GM18909 (cell line): Measurements from ENCODE around the gene MTMR8.

Source experiments
- ATAC-seq: cut with Tn5 transposase; IDR thresholded peaks from one replicate; pipeline ENCODE4 v1.9.1; 2021; ENCODE audit warnings: mild to moderate bottlenecking; ENCODE audit not compliant: unreplicated experiment, poor library complexity

Gene MTMR8

GRCh38 chrX:64321507-64321906 is 73.7 kb downstream of the MTMR8 start:
- ATAC-seq: no peak

DNA sequence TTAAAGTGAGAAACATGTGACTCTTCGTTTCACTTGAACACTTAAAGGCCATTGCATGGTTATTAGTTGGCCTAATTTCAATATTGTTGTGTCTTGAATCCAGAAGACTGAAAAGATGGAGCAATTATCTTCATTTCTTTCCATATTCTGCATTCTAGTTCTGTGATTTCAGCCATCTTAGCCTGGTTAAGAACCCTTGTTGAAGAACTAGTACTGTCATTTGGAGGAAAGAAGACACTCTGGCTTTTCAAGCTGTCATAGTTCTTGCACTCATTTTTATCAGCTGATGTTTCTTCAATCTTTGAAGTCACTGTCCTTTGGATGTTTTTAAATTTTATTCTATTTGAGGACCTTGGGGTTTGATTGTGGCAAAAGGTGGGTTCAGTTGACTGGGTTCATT is 81.6 kb downstream of the MTMR8 start:
- no peak for ATAC-seq

DNA sequence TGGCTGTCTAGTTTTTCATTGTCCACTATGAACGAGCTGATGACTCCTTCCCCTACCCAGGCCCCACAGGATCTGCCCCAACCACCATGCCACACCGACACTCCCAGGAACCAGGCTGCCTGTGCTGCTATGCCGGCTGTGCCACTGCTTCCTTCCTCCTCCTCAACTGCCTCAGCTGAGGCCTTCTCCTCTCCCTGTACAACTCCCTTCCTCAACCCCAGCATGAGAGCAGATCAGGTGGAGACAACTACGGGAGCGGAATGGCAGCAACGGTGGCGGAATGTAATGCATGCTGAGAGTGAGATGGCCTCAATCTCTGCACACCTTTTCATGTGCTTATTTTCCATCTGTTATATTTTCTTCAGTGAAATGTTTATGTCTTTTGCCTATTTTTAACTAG is 88.5 kb downstream of the MTMR8 start:
- ATAC-seq: no peak

GRCh38 chrX:64291123-64291522 is 104.1 kb downstream of the MTMR8 start:
- ATAC-seq: no peak

DNA sequence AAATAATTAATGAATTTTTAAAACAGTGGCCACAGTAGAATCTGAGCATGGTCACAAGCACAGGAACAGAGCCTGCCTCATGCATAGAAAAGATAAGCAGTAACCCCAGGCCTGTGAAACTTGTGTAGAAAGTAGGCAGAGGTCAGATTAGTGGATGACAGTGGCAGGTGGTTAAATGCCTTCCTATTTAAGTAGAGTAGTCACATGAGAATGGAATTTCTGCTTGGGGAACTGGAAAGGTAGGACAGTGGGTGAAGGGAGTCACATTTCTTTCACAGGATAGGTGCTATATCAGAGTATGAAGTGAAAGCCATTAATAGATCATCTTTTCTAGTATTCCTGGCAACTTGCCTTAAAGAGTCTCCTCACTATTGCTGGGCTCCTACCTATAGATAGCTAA is 130.0 kb downstream of the MTMR8 start:
- no peak for ATAC-seq

DNA sequence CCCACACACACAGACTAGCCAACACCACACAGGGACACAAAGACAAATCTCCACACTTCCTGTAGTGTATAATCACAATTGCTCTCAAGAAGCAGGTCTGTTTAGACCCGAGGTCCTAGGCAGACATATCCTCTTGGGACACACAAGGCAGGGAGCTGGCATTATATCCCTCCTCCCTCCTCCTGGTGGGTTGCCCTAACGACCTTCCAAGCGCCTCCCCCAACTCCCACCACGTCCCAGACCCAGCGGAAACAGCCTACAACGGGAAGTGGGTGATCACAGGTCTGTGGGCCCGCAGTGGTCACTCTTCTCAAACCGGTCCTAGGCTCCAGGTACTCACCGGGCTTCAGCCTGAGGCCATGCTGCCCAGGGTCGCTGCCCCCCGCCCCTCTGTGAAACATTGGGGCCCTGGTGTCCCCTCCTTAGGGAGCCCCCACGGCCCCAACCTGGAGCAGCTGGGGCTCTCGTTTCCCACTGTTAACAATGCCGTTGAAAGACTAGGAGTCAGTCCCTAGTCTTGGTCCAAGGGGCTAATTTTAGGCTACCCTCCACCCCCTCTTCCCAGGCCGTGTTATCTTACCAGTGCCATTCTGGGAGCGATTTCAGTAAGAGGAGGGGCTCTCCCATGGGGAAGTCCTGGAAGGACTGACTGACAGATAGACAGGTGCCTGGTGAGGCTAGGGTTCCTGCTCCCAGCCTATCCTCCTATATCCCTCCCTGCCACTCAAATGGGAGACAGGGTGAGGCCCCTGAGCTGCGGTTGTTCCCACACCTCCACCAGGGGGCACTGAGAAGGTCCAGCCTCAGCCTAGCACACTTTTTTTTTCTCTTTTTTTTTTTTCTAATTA is 164.9 kb downstream of the MTMR8 start, which contains the start of gene ASB12:
ASB12 (minus strand) TSS at position 485 of the 848 bp plus-strand sequence. CDS start 4,957 bp downstream, outside the sequence.
- ATAC-seq: no peak

GRCh38 chrX:64229154-64229553 is 166.1 kb downstream of the MTMR8 start:
- ATAC-seq: no peak
